Measurements from ENCODE around the gene NDST1. TPM values are rescaled to one million over a fixed set of nuclear protein-coding genes. Genes with fewer than 3 reads are reported as not detected.

The NDST1 gene
- total RNA-seq, 1 experiment from 2014 or later: 69.9 TPM

DNA sequence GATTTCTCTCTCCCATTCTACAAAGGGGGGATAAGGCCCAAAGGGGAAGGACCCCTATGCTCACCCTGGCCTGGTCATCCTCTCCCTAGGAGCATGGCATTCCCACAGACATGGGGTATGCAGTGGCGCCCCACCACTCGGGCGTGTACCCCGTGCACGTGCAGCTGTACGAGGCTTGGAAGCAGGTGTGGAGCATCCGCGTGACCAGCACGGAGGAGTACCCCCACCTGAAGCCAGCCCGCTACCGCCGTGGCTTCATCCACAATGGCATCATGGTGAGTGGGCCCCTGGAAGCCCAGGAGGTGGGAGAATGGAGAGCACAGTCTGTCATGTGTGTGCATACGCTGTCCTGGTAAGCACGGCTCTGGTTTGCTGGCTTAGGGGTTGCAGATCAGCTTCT lies 27.7 kb downstream of the NDST1 start:
- no peak overlapping the region for H3K27ac Mint-ChIP-seq
- no peak for DNase-seq (ENCODE audit: low spot score)
- POLR2A ChIA-PET: no interaction called here
- no peak for ATAC-seq
- H3K27me3 Mint-ChIP-seq (ENCODE audit: low read depth): no peaks in the 10 kb centered on the region
- peaks cover 70% of the 10 kb centered on the region for H3K36me3 Mint-ChIP-seq
- TF ChIP-seq, protein P1, sequence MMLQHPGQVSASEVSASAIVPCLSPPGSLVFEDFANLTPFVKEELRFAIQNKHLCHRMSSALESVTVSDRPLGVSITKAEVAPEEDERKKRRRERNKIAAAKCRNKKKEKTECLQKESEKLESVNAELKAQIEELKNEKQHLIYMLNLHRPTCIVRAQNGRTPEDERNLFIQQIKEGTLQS (CRISPR knock-in tag; conservative IDR thresholded peaks at IDR 0.05): no peak
- H3K4me3 Mint-ChIP-seq: no peak overlapping the region
- CTCF ChIA-PET: interaction anchor here (1.4 to 1.6 kb wide), 3 partner anchors 9 to 86 kb away, joined by 3 to 6 read pairs (median 4); no protein-coding TSS in a partner anchor
- H3K4me1 Mint-ChIP-seq: peaks cover 5% of the 10 kb centered on the region
- peaks cover 11% of the 10 kb centered on the region for H3K9me3 Mint-ChIP-seq

- Mint-ChIP-seq H3K27ac (peak overlapping the region; percentile 23), H3K27me3 (ENCODE audit: low read depth) (no peaks in the 10 kb centered on the region), H3K4me3 (no peak overlapping the region), H3K9me3 (peaks cover 11% of the 10 kb centered on the region), H3K36me3 (peaks cover 72% of the 10 kb centered on the region), H3K4me1 (peaks cover 5% of the 10 kb centered on the region)
- ChIA-PET CTCF (no interaction called here), POLR2A (no interaction called here)
- no peak for DNase-seq (ENCODE audit: low spot score)
- TF ChIP-seq EMX1 (CRISPR knock-in tag; IDR thresholded peaks at IDR 0.05) (no peak), PRDM15 (CRISPR knock-in tag; IDR thresholded peaks at IDR 0.05) (no peak), ZNF423 (CRISPR knock-in tag; IDR thresholded peaks at IDR 0.05) (no peak), CBFB (CRISPR knock-in tag; IDR thresholded peaks at IDR 0.05; ENCODE audit: low read depth) (no peak), ELF4 (CRISPR knock-in tag; IDR thresholded peaks at IDR 0.05; ENCODE audit: low read depth) (no peak), FOXJ3 (CRISPR knock-in tag; IDR thresholded peaks at IDR 0.05; ENCODE audit: borderline replicate concordance) (no peak), IRF2 (CRISPR knock-in tag; IDR thresholded peaks at IDR 0.05; ENCODE audit: borderline replicate concordance, low read depth) (no peak), NFYB (CRISPR knock-in tag; conservative IDR thresholded peaks at IDR 0.05; ENCODE audit: low read depth) (no peak), ATF1 (CRISPR knock-in tag; IDR thresholded peaks at IDR 0.05) (no peak), ZNF671 (CRISPR knock-in tag; IDR thresholded peaks at IDR 0.05) (no peak), CREB1 (CRISPR knock-in tag; IDR thresholded peaks at IDR 0.05) (no peak), AFF4 (CRISPR knock-in tag; IDR thresholded peaks at IDR 0.05; ENCODE audit: borderline replicate concordance) (no peak), TCF7 (CRISPR knock-in tag; IDR thresholded peaks at IDR 0.05; ENCODE audit: low read depth) (no peak), NR2C2 (CRISPR knock-in tag; IDR thresholded peaks at IDR 0.05) (no peak)
- TF ChIP-seq, protein P2, sequence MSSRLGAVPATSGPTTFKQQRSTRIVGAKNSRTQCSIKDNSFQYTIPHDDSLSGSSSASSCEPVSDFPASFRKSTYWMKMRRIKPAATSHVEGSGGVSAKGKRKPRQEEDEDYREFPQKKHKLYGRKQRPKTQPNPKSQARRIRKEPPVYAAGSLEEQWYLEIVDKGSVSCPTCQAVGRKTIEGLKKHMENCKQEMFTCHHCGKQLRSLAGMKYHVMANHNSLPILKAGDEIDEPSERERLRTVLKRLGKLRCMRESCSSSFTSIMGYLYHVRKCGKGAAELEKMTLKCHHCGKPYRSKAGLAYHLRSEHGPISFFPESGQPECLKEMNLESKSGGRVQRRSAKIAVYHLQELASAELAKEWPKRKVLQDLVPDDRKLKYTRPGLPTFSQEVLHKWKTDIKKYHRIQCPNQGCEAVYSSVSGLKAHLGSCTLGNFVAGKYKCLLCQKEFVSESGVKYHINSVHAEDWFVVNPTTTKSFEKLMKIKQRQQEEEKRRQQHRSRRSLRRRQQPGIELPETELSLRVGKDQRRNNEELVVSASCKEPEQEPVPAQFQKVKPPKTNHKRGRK (CRISPR knock-in tag; IDR thresholded peaks at IDR 0.05; ENCODE audit: borderline replicate concordance): no peak
- TF ChIP-seq, protein P3, sequence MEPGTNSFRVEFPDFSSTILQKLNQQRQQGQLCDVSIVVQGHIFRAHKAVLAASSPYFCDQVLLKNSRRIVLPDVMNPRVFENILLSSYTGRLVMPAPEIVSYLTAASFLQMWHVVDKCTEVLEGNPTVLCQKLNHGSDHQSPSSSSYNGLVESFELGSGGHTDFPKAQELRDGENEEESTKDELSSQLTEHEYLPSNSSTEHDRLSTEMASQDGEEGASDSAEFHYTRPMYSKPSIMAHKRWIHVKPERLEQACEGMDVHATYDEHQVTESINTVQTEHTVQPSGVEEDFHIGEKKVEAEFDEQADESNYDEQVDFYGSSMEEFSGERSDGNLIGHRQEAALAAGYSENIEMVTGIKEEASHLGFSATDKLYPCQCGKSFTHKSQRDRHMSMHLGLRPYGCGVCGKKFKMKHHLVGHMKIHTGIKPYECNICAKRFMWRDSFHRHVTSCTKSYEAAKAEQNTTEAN (CRISPR knock-in tag; IDR thresholded peaks at IDR 0.05): no peak
- TF ChIP-seq, protein P4, sequence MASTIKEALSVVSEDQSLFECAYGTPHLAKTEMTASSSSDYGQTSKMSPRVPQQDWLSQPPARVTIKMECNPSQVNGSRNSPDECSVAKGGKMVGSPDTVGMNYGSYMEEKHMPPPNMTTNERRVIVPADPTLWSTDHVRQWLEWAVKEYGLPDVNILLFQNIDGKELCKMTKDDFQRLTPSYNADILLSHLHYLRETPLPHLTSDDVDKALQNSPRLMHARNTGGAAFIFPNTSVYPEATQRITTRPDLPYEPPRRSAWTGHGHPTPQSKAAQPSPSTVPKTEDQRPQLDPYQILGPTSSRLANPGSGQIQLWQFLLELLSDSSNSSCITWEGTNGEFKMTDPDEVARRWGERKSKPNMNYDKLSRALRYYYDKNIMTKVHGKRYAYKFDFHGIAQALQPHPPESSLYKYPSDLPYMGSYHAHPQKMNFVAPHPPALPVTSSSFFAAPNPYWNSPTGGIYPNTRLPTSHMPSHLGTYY (CRISPR knock-in tag; IDR thresholded peaks at IDR 0.05): no peak
- ATAC-seq: no peak
Measured at GRCh38 chr5:150538007-150538917, 30.3 kb downstream of the NDST1 start.
